ENCODE results near the gene CD163. TPM values are rescaled to one million over a fixed set of nuclear protein-coding genes. Genes with fewer than 3 reads are reported as not detected.
"Not testable (repeated sequence)": the region's sequence is repeated elsewhere in the genome, so short reads cannot be mapped to it uniquely, and the experiment has no call there.

CD163 gene
- total RNA-seq, 1 experiment from 2014 or later: 0.64 TPM

- Histone ChIP-seq H3K36me3 (ENCODE audit: control insufficient read depth, insufficient read depth, low read length) (no peaks in the 10 kb centered on the region), H3K27me3 (ENCODE audit: control insufficient read depth, insufficient read depth, low read length) (no peaks in the 10 kb centered on the region), H3K4me1 (ENCODE audit: control insufficient read depth, insufficient read depth, low read length) (no peaks in the 10 kb centered on the region), H3K4me3 (ENCODE audit: low read depth in 2 of 2, low read length in 2 of 2) (no peak overlapping the region), H3K9me3 (ENCODE audit: control insufficient read depth, insufficient read depth, low read depth, low read length) (no peaks in the 10 kb centered on the region), H3K27ac (ENCODE audit: low read length) (no peak overlapping the region)
- BruUV-seq (replicated peaks): no TSS peak
- in situ Hi-C loops (cut with HindIII; ENCODE audit: low pct_unique_long_range_greater_than_20kb, low sequenced_read_pairs) (no loop called here), intact Hi-C loops (cut with micrococcal nuclease; ENCODE audit: unreplicated experiment) (no loop called here)
- CTCF ChIA-PET: no interaction called here
- ATAC-seq (no peak), DNase-seq (ENCODE audit: low read depth, low spot score) (no peak)
- POLR2A ChIA-PET: no interaction called here
- TF ChIP-seq REST (IDR thresholded peaks at IDR 0.05; ENCODE audit: insufficient read depth in 1 of 2, low read depth in 2 of 2, low read length in 1 of 2) (no peak), TCF7L2 (IDR thresholded peaks at IDR 0.05; ENCODE audit: low read depth, low read length) (no peak), POLR2AphosphoS5 (IDR thresholded peaks at IDR 0.05; ENCODE audit: low read depth, low read length) (no peak), SIN3A (IDR thresholded peaks at IDR 0.05; ENCODE audit: borderline replicate concordance, insufficient read depth, low read depth, low read length) (no peak), CTCF (IDR thresholded peaks at IDR 0.05) (no peak)
Observed at GRCh38 chr12:7512553-7512952, 9.0 kb upstream of the CD163 start.

DNA sequence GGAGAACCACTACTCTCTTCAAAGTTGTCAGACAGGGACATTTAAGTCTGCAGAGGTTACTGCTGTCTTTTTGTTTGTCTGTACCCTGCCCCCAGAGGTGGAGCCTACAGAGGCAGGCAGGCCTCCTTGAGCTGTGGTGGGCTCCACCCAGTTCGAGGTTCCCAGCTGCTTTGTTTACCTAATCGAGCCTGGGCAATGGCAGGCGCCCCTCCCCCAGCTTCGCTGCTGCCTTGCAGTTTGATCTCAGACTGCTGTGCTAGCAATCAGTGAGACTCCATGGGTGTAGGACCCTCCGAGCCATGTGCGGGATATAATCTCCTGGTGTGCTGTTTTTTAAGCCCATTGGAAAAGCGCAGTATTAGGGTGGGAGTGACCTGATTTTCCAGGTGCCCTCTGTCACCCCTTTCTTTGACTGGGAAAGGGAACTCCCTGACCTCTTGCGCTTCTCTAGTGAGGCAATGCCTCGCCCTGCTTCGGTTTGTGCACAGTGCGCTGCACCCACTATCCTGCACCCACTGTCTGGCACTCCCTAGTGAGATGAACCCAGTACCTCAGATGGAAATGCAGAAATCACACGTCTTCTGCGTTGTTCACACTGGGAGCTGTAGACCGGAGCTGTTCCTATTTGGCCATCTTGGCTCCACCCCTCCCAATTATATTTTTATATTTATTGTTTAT lies 6.4 kb upstream of the CD163 start:
- H3K27ac ChIP-seq (ENCODE audit: low read length); DNase-seq (ENCODE audit: low read depth, low spot score); ATAC-seq; intact Hi-C loops (cut with micrococcal nuclease; ENCODE audit: unreplicated experiment); H3K27me3 ChIP-seq (ENCODE audit: control insufficient read depth, insufficient read depth, low read length); POLR2A ChIA-PET; H3K4me1 ChIP-seq (ENCODE audit: control insufficient read depth, insufficient read depth, low read length); BruUV-seq (replicated peaks); in situ Hi-C loops (cut with HindIII; ENCODE audit: low pct_unique_long_range_greater_than_20kb, low sequenced_read_pairs); H3K36me3 ChIP-seq (ENCODE audit: control insufficient read depth, insufficient read depth, low read length); H3K9me3 ChIP-seq (ENCODE audit: control insufficient read depth, insufficient read depth, low read depth, low read length); H3K4me3 ChIP-seq (ENCODE audit: low read depth in 2 of 2, low read length in 2 of 2); CTCF ChIA-PET: not testable (repeated sequence)

DNA sequence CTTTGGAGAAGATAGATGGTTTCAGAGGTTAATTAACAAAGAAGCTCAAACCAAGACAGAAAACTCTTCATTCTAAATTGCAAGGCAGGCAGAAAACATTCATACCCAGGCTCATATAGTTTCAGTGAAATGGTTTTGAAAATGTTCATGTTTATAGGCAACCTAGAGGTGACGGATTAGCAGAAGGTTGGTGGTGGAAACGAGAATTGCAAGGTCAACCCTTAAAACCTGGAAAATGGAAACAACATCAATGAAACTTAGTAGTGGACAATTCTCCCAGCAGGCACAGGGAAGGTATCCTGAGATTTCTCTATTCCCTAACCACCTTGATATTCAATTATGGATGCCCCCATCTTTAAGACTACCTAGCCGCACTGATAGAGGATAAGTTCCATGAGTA lies 965 bp downstream of the CD163 start:
- no peaks in the 10 kb centered on the region for H3K36me3 ChIP-seq (ENCODE audit: control insufficient read depth, insufficient read depth, low read length)
- ChIA-PET CTCF (no interaction called here), POLR2A (no interaction called here)
- no peak overlapping the region for H3K27ac ChIP-seq (ENCODE audit: low read length)
- no peak overlapping the region for H3K4me3 ChIP-seq (ENCODE audit: low read depth in 2 of 2, low read length in 2 of 2)
- intact Hi-C loops (cut with micrococcal nuclease; ENCODE audit: unreplicated experiment): no loop called here
- no peak for DNase-seq (ENCODE audit: low read depth, low spot score)
- TF ChIP-seq TCF7L2 (IDR thresholded peaks at IDR 0.05; ENCODE audit: low read depth, low read length) (no peak), SIN3A (IDR thresholded peaks at IDR 0.05; ENCODE audit: borderline replicate concordance, insufficient read depth, low read depth, low read length) (no peak), CTCF (IDR thresholded peaks at IDR 0.05) (no peak), REST (IDR thresholded peaks at IDR 0.05; ENCODE audit: insufficient read depth in 1 of 2, low read depth in 2 of 2, low read length in 1 of 2) (no peak), POLR2AphosphoS5 (IDR thresholded peaks at IDR 0.05; ENCODE audit: low read depth, low read length) (no peak)
- H3K4me1 ChIP-seq (ENCODE audit: control insufficient read depth, insufficient read depth, low read length): no peaks in the 10 kb centered on the region
- in situ Hi-C loops (cut with HindIII; ENCODE audit: low pct_unique_long_range_greater_than_20kb, low sequenced_read_pairs): no loop called here
- H3K9me3 ChIP-seq (ENCODE audit: control insufficient read depth, insufficient read depth, low read depth, low read length): no peaks in the 10 kb centered on the region
- no TSS peak for BruUV-seq (replicated peaks)
- no peak for ATAC-seq
- H3K27me3 ChIP-seq (ENCODE audit: control insufficient read depth, insufficient read depth, low read length): no peaks in the 10 kb centered on the region

Data from Panc1 (cell line).